Subcutaneous abdominal adipose tissue (tissue), 5 donors: ENCODE results near the gene DNAJB1.
A peak's percentile ranks its signal among the peaks of the same experiment; 100 is the strongest.
"Not testable (repeated sequence)": the region's sequence is repeated elsewhere in the genome, so short reads cannot be mapped to it uniquely, and the experiment has no call there.

Source experiments
- H3K27ac ChIP-seq: one replicate; pipeline ENCODE4 v1.7.0; 2013; ENCODE audit warnings: low read depth, mild to moderate bottlenecking, inconsistent platforms, low read length, moderate library complexity
- H3K27me3 ChIP-seq, 5 donors: one replicate each; pipeline ENCODE4 v1.7.0; 2013; ENCODE audit warnings: low read length in 5 of 5, inconsistent platforms in 1 of 5; ENCODE audit not compliant: control insufficient read depth in 5 of 5, insufficient read depth in 4 of 5
- H3K36me3 ChIP-seq, 5 donors: one replicate each; pipeline ENCODE4 v1.7.0; 2013; ENCODE audit warnings: low read length in 5 of 5; ENCODE audit not compliant: control insufficient read depth in 5 of 5, insufficient read depth in 5 of 5
- H3K4me1 ChIP-seq, 5 donors: one replicate each; pipeline ENCODE4 v1.7.0; 2013; ENCODE audit warnings: low read length in 5 of 5, mild to moderate bottlenecking in 3 of 5, moderate library complexity in 1 of 5; ENCODE audit not compliant: control insufficient read depth in 5 of 5, insufficient read depth in 5 of 5
- H3K4me3 ChIP-seq, 5 donors: one replicate each; pipeline ENCODE4 v1.7.0; 2013; ENCODE audit warnings: low read length in 5 of 5, low read depth in 1 of 5
- H3K9ac ChIP-seq, 5 donors: one replicate each; pipeline ENCODE4 v1.7.0; 2013; ENCODE audit warnings: low read length in 5 of 5, mild to moderate bottlenecking in 4 of 5, moderate library complexity in 3 of 5
- H3K9me3 ChIP-seq, 5 donors: one replicate each; pipeline ENCODE4 v1.7.0; 2013; ENCODE audit warnings: low read length in 5 of 5; ENCODE audit not compliant: control insufficient read depth in 5 of 5
- donor health status: healthy.
- donor health status: healthy.
- donor health status: healthy.
- donor health status: healthy.
- donor health status: healthy.

DNAJB1 gene

DNA sequence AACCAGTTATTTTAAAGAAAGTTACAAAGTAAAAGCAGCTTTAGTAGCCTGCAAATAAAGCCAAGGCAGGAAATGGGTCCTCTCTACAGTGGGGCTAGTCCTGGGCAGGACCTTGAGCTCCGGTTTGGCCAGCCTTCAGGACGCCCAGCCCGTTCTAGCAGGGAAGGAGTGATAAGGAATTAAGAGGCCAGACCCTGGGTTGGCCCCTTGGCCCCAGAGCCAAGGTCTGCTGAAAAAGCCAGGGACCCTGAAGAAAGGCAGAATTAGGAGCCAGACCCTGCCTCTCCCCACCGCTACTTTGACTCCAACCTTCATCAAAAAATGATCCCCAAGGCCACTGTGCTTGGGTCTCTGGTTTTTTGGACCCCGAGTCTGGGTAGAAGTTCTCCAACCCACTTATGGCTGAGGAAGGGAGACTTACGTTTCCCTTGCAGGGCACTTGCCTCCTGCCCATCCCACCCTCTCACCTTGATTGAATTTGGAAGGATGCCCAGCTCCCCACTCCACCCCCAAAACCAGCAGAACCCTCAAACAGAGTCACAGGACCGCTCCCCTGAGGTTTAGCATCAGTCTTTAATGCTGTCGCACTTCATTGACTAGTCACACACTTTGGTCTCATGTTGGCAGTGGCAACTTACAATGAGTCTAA, 3.9 kb downstream of the DNAJB1 start:
- H3K27ac ChIP-seq: peak overlapping the region; percentile 98
- H3K9ac ChIP-seq: peak overlapping the region in 3 of 5 donors; percentile 7 to 13 (median 13)
- no peaks in the 10 kb centered on the region for H3K9me3 ChIP-seq
- H3K4me3 ChIP-seq: peak overlapping the region in 3 of 5 donors; percentile 3 to 96 (median 89)
- H3K27me3 ChIP-seq: no peaks in the 10 kb centered on the region
- peaks cover 0 to 42% (median 27%) of the 10 kb centered on the region in 5 donors for H3K36me3 ChIP-seq
- H3K4me1 ChIP-seq: peaks cover 30 to 62% (median 47%) of the 10 kb centered on the region in 5 donors

DNA sequence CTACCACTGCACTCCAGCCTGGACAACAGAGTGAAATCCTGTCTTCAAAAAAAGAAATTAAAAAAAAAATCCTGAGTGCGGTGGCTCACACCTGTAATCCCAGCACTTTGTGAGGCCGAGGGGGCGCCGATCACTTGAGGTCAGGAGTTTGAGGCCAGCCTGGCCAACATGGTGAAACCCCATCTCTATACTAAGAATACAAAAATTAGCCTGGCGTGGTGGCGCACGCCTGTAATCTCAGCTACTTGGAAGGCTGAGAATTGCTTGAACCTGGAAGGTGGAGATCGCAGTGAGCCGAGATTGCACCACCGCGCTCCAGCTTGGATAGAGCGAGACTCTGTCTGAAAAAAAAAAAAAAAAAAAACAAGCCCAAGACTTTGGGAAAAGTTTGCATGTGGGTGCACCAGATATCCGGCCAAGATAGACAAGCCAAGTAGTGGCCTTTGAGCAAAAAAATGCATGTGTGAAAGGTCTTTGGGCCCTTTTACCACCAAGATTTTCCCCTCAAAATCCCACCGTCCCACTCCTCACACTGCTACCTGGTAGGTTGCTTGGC, 5.7 kb downstream of the DNAJB1 start:
- Histone ChIP-seq H3K9me3 (no peaks in the 10 kb centered on the region), H3K36me3 (peaks cover 0 to 42% (median 27%) of the 10 kb centered on the region in 5 donors), H3K27ac (no peak overlapping the region), H3K4me1 (peaks cover 30 to 54% (median 46%) of the 10 kb centered on the region in 5 donors), H3K9ac (peak overlapping the region in 1 of 5 donors; percentile 57), H3K27me3 (no peaks in the 10 kb centered on the region), H3K4me3 (no peak overlapping the region)

DNA sequence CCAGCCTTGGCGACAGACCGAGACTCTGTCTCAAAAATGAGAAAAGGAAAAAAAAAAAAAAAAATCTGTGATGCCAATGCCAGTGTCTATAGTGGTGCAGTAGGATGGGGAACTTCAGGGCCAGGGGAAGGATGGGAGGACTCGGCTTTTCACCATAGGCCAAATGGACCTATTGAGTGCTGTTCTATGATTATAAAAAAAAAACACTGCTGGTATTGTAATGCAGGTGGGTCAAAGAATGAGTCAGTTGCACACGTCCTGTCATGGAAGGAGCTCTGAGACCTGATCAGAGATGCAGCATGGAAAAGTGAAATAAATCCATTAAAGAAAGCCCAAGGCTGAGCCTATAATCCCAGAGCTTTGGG, 7.0 kb downstream of the DNAJB1 start:
- Histone ChIP-seq H3K9ac (no peak overlapping the region), H3K27me3 (no peaks in the 10 kb centered on the region), H3K36me3 (peaks cover 0 to 31% (median 22%) of the 10 kb centered on the region in 5 donors), H3K4me3 (no peak overlapping the region), H3K27ac (peak overlapping the region; percentile 41), H3K9me3 (no peaks in the 10 kb centered on the region), H3K4me1 (peaks cover 24 to 44% (median 37%) of the 10 kb centered on the region in 5 donors)

DNA sequence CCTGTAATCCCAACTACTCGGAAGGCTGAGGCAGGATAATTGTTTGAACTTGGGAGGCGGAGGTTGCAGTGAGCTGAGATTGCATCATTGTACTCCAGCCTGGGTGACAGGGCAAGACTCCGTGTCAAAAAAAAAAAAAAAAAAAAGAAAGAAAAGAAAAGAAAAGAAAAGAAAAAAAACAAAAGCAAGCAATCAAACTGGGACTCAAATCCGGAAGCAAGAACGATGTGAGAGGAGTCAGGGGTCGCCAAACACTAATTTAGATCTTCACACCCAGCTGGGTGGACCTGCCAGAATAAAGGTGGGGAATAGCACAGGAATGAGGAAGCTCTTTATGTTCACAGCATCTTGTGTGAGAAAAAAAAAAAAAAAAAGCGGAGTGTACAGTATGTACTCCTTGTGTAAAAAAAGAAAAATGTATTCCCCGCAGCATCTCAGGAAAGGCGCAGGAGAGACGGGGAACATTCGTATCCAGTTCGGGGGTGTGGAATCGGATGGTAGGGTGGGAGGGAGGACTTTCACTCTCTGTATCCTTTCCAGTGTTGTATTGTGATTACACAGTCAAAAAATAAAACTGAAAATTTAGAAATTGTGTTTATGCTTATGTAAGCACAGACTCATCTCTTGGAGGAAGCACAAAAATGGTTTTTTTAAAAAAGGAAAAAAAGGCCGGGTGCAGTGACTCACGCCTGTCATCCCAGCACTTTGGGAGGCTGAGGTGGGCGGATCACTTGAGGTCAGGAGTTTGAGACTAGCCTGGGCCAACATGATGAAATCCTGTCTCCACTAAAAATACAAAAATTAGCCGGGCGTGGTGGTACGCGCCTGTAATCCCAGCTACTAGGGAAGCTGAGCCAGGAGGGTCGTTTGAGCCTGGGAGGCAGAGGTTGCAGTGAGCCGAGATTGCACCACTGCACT, 7.6 kb downstream of the DNAJB1 start:
- Histone ChIP-seq H3K4me3 (peak overlapping the region in 4 of 5 donors; percentile 16 to 45 (median 30)), H3K4me1 (peaks cover 17 to 39% (median 31%) of the 10 kb centered on the region in 5 donors), H3K9ac (peak overlapping the region in 1 of 5 donors; percentile 40), H3K27ac (peak overlapping the region; percentile 68), H3K9me3 (no peaks in the 10 kb centered on the region), H3K27me3 (no peaks in the 10 kb centered on the region), H3K36me3 (peaks cover 0 to 25% (median 16%) of the 10 kb centered on the region in 5 donors)

DNA sequence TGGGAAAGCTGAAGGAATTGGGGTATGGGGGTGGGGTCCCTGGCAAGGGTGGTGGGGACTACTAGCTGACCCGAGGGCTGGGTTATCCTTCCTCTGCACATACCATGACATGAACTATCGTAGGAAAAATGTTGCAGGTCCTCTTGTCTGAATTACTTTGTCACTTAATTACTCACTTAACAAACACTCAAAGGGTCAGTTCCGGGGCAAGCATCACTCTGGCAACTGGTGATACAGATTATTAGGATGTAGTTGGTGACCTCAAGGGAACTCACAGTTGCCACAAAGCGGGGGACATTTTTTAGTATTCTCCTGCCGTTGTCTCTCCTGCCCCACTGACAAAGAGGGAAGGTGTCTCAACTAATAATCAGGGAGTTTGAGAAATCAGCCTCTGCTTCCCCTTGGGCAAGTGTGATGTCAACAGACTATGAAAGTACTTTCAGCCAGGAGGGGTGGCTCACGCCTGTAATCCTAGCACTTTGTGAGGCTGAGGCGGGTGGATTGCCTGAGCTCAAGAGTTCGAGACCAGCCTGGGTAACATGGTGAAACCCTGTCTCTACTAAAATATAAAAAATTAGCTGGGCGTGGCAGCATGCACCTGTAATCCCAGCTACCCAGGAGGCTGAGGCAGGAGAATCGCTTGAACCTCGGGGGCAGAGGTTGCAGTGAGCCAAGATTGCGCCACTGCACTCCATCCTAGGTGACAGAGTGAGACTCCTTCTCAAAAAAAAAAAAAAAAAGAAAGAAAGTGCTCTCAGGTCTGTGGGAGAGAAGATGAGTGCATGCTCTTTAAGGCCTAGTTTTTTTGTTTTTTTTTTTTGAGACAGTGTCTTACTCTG, 10.3 kb downstream of the DNAJB1 start:
- Histone ChIP-seq H3K27me3 (no peaks in the 10 kb centered on the region), H3K9ac (no peak overlapping the region), H3K27ac (no peak overlapping the region), H3K4me3 (no peak overlapping the region), H3K36me3 (peaks cover 0 to 1% (median 0%) of the 10 kb centered on the region in 5 donors), H3K9me3 (no peaks in the 10 kb centered on the region), H3K4me1 (peaks cover 5 to 26% (median 16%) of the 10 kb centered on the region in 5 donors)

DNA sequence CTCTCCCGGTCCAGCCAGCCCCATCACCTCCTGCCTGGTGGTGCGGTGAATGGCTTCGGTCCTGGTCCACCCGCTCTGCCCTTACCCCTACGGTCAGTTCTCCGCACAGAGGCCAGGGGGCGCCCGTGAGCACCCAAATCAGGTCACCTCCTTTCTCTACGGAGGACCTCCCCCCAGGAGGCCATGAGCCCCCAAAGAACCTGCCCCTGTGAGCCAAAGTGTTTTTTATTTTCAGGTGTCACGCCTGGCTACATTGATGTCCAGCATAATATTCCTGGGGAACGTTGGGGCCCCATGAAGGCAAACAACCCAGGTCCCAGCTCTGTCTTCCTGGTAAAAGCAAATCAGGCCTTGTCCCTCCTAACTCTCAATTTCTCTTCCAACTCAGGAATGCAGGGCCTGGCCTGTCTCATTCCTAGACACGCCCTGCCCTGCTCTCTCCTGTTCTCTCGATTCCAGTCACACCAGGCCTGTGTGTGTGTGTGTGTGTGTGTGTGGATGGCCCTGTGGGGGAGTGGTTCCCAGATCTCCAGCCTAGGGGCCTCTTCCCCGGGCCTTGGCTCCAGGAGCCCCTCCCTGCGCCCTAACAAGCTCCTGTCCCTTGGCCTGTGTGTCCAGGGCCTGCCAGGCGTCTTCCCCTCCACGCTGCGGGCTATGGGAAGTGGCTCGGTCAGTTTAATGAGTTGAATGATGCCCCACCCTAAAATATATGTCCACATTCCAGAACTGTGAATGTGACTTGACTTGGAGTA, 12.5 kb downstream of the DNAJB1 start:
- H3K27ac ChIP-seq: peak overlapping the region; percentile 30

DNA sequence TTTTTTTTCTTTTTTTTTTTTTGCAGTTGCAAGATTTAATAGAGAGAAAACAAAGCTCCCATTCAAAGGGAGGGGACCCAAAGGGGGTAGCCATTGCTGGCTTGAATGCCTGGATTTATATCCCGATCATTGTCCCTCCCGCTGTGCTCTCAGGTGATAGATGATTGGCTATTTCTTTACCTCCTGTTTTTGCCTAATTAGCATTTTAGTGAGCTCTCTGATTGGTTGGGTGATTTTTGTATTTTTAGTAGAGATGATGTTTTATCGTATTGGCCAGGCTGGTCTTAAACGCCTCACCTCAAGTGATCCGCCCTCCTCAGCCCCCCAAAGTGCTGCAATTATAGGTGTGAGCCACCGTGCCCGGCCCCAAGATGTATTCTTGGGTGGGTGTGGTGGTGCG, 13.6 kb downstream of the DNAJB1 start:
- not testable (repeated sequence) for H3K36me3 ChIP-seq, H3K4me3 ChIP-seq, H3K9ac ChIP-seq, H3K9me3 ChIP-seq, H3K27ac ChIP-seq, H3K27me3 ChIP-seq
- H3K4me1 ChIP-seq: peaks cover 1 to 15% (median 12%) of the 10 kb centered on the region in 5 donors

More for the DNA sequence above, 12.5 kb downstream of the DNAJB1 start:
- no peak overlapping the region for H3K9ac ChIP-seq
- peaks cover 2 to 23% (median 18%) of the 10 kb centered on the region in 5 donors for H3K4me1 ChIP-seq
- H3K4me3 ChIP-seq: no peak overlapping the region
- no peaks in the 10 kb centered on the region for H3K9me3 ChIP-seq
- no peaks in the 10 kb centered on the region for H3K36me3 ChIP-seq
- H3K27me3 ChIP-seq: no peaks in the 10 kb centered on the region

DNA sequence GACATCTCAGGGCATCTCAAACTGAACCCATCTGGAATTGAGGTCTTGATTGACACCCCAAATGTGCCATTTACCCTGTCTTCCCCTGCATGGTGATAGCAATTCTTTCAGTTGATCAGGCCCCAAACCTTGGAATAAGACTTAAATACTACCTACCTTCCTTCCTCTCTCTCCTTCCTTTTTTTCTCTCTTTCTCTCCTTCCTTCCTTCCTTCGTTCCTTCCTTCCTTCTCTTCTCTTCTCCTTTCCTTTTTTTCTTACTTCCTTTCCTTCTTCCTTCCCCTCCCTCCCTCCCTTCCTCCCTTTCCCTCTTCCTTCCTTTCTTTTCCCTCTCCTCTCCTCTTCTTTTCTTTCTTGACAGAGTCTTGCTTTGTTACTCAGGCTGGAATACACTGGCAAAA, 14.9 kb downstream of the DNAJB1 start:
- H3K27me3 ChIP-seq: no peaks in the 10 kb centered on the region
- no peaks in the 10 kb centered on the region for H3K9me3 ChIP-seq
- H3K36me3 ChIP-seq: no peaks in the 10 kb centered on the region
- H3K27ac ChIP-seq: no peak overlapping the region
- no peak overlapping the region for H3K9ac ChIP-seq
- H3K4me3 ChIP-seq: no peak overlapping the region
- H3K4me1 ChIP-seq: peaks cover 0 to 15% (median 12%) of the 10 kb centered on the region in 5 donors
